Measurements from ENCODE around the gene SLC22A23. TPM values are rescaled to one million over a fixed set of nuclear protein-coding genes. Genes with fewer than 3 reads are reported as not detected.

The SLC22A23 gene
- total RNA-seq, 1 experiment from 2014 or later = 5.7 TPM

GRCh38 chr6:3226042-3226441, 230.8 kb downstream of the SLC22A23 start:
- Histone ChIP-seq H3K79me2 (ENCODE audit: low read length) (no peaks in the 10 kb centered on the region), H3F3A (ENCODE audit: low read length, unreplicated experiment) (no peaks in the 10 kb centered on the region), H4K20me1 (ENCODE audit: low read length) (no peaks in the 10 kb centered on the region), H3K4me1 (ENCODE audit: insufficient read depth, low read length) (peaks cover 29% of the 10 kb centered on the region), H3K9me2 (replicated peaks; ENCODE audit: low read length) (no peaks in the 10 kb centered on the region), H3K9ac (ENCODE audit: low read length) (no peak overlapping the region), H2AFZ (ENCODE audit: low read length) (no peak overlapping the region), H3K9me3 (ENCODE audit: low read length) (no peaks in the 10 kb centered on the region), H3K4me2 (ENCODE audit: low read length) (no peak overlapping the region), H3K36me3 (ENCODE audit: low read depth, low read length) (no peaks in the 10 kb centered on the region), H3K4me3 (ENCODE audit: low read length) (no peak overlapping the region), H3K27me3 (ENCODE audit: low read length) (peaks cover 50% of the 10 kb centered on the region), H3K27ac (ENCODE audit: low read length) (no peak overlapping the region)
- ChIA-PET CTCF (no interaction called here), POLR2A (ENCODE audit: unreplicated experiment) (interaction anchor here (0.6 kb wide), 1 partner anchor 758 kb away, joined by 4 read pairs; no protein-coding TSS in a partner anchor)
- intact Hi-C loops (cut with micrococcal nuclease) = no loop called here
- DNase-seq = no peak
- BruUV-seq (replicated peaks) = no TSS peak
- no peak for ATAC-seq
- TF ChIP-seq EZH2phosphoT487 (IDR thresholded peaks at IDR 0.05; ENCODE audit: borderline replicate concordance, low read length) (no peak), EZH2 (IDR thresholded peaks at IDR 0.05; ENCODE audit: low read length, unreplicated experiment) (no peak)
- TF ChIP-seq, protein P1, sequence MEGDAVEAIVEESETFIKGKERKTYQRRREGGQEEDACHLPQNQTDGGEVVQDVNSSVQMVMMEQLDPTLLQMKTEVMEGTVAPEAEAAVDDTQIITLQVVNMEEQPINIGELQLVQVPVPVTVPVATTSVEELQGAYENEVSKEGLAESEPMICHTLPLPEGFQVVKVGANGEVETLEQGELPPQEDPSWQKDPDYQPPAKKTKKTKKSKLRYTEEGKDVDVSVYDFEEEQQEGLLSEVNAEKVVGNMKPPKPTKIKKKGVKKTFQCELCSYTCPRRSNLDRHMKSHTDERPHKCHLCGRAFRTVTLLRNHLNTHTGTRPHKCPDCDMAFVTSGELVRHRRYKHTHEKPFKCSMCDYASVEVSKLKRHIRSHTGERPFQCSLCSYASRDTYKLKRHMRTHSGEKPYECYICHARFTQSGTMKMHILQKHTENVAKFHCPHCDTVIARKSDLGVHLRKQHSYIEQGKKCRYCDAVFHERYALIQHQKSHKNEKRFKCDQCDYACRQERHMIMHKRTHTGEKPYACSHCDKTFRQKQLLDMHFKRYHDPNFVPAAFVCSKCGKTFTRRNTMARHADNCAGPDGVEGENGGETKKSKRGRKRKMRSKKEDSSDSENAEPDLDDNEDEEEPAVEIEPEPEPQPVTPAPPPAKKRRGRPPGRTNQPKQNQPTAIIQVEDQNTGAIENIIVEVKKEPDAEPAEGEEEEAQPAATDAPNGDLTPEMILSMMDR (conservative IDR thresholded peaks at IDR 0.05; ENCODE audit: low read depth, low read length) = no peak

DNA sequence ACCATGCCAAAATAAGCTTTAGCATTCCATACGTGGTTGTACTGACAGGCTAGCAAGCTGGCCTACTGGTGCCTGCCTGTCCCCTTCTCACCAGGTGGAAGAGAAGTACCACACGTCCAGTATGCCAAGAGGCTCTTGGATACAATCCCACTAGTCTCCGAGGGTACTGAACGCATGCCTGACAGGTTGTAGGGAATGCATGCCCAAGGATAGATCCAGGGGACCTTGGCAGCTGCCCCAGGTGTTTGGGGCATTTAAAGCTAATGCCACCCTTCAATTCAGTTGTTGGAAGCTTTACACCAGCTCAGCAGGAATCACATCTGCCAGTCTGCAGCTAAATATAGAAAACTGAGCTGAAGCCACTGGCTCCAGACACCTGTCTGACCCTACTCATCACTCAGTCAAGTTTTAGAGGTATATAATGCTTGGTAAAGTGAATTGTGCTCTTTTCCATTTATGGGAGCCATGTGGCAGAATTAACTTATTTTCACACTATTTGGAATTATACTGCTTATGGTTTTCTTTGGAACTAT, 234.3 kb downstream of the SLC22A23 start:
- Histone ChIP-seq H3K36me3 (ENCODE audit: low read depth, low read length) (no peaks in the 10 kb centered on the region), H3K4me2 (ENCODE audit: low read length) (no peak overlapping the region), H3K9me3 (ENCODE audit: low read length) (no peaks in the 10 kb centered on the region), H3K4me3 (ENCODE audit: low read length) (no peak overlapping the region), H2AFZ (ENCODE audit: low read length) (no peak overlapping the region), H3F3A (ENCODE audit: low read length, unreplicated experiment) (no peaks in the 10 kb centered on the region), H3K9me2 (replicated peaks; ENCODE audit: low read length) (no peaks in the 10 kb centered on the region), H3K4me1 (ENCODE audit: insufficient read depth, low read length) (peaks cover 11% of the 10 kb centered on the region; the same call in 1 of the 2 replicates), H4K20me1 (ENCODE audit: low read length) (no peaks in the 10 kb centered on the region), H3K27ac (ENCODE audit: low read length) (no peak overlapping the region), H3K9ac (ENCODE audit: low read length) (no peak overlapping the region), H3K79me2 (ENCODE audit: low read length) (no peaks in the 10 kb centered on the region), H3K27me3 (ENCODE audit: low read length) (peaks cover 31% of the 10 kb centered on the region)
- ChIA-PET CTCF (no interaction called here), POLR2A (ENCODE audit: unreplicated experiment) (no interaction called here)
- no TSS peak for BruUV-seq (replicated peaks)
- TF ChIP-seq EZH2phosphoT487 (IDR thresholded peaks at IDR 0.05; ENCODE audit: borderline replicate concordance, low read length) (no peak), EZH2 (IDR thresholded peaks at IDR 0.05; ENCODE audit: low read length, unreplicated experiment) (no peak)
- TF ChIP-seq, protein P1 (conservative IDR thresholded peaks at IDR 0.05; ENCODE audit: low read depth, low read length) = no peak
- ATAC-seq = no peak
- DNase-seq = no peak
- intact Hi-C loops (cut with micrococcal nuclease) = no loop called here

GRCh38 chr6:3221578-3221977, 235.3 kb downstream of the SLC22A23 start:
- intact Hi-C loops (cut with micrococcal nuclease) = no loop called here
- DNase-seq = no peak
- no peak for ATAC-seq
- no peaks in the 10 kb centered on the region for H3K9me2 ChIP-seq (replicated peaks; ENCODE audit: low read length)
- no peaks in the 10 kb centered on the region for H3K79me2 ChIP-seq (ENCODE audit: low read length)
- H3K4me2 ChIP-seq (ENCODE audit: low read length) = no peak overlapping the region
- BruUV-seq (replicated peaks) = no TSS peak
- H3K4me3 ChIP-seq (ENCODE audit: low read length) = no peak overlapping the region
- ChIA-PET CTCF (interaction anchor here (0.6 kb wide), 1 partner anchor 96 kb away, joined by 9 read pairs; no protein-coding TSS in a partner anchor), POLR2A (ENCODE audit: unreplicated experiment) (no interaction called here)
- TF ChIP-seq, protein P1 (conservative IDR thresholded peaks at IDR 0.05; ENCODE audit: low read depth, low read length) = no peak
- no peak for TF ChIP-seq EZH2 (IDR thresholded peaks at IDR 0.05; ENCODE audit: low read length, unreplicated experiment)
- no peak for TF ChIP-seq EZH2phosphoT487 (IDR thresholded peaks at IDR 0.05; ENCODE audit: borderline replicate concordance, low read length)
- H2AFZ ChIP-seq (ENCODE audit: low read length) = no peak overlapping the region
- H4K20me1 ChIP-seq (ENCODE audit: low read length) = no peaks in the 10 kb centered on the region
- H3K9me3 ChIP-seq (ENCODE audit: low read length) = no peaks in the 10 kb centered on the region
- peaks cover 2% of the 10 kb centered on the region; the same call in 1 of the 2 replicates for H3K4me1 ChIP-seq (ENCODE audit: insufficient read depth, low read length)
- no peak overlapping the region for H3K27ac ChIP-seq (ENCODE audit: low read length)
- H3F3A ChIP-seq (ENCODE audit: low read length, unreplicated experiment) = no peaks in the 10 kb centered on the region
- H3K36me3 ChIP-seq (ENCODE audit: low read depth, low read length) = no peaks in the 10 kb centered on the region
- H3K9ac ChIP-seq (ENCODE audit: low read length) = no peak overlapping the region
- H3K27me3 ChIP-seq (ENCODE audit: low read length) = peaks cover 21% of the 10 kb centered on the region

All from PC-3 (cell line).